Left ventricle myocardium inferior (tissue), 1 donor: ENCODE data around the gene HM13. TPM values are rescaled to one million over a fixed set of nuclear protein-coding genes. Genes with fewer than 3 reads are reported as not detected.
"Not testable (repeated sequence)": the region's sequence is repeated elsewhere in the genome, so short reads cannot be mapped to it uniquely, and the experiment has no call there.

Source experiments
- DNase-seq: peaks from one replicate; pipeline ENCODE4 v3.0.0-alpha.2; 2020
- H3K27ac ChIP-seq: fragments of 200-600 bp; replicated peaks from 2 replicates; pipeline ENCODE4 v1.8.0; 2021
- H3K27me3 ChIP-seq: fragments of 200-600 bp; 2 replicates; pipeline ENCODE4 v1.8.0; 2021; ENCODE audit warnings: low read depth
- H3K36me3 ChIP-seq: fragments of 200-600 bp; 2 replicates; pipeline ENCODE4 v1.8.0; 2021
- H3K4me1 ChIP-seq: fragments of 200-600 bp; 2 replicates; pipeline ENCODE4 v1.8.0; 2021
- H3K4me3 ChIP-seq: fragments of 200-600 bp; 2 replicates; pipeline ENCODE4 v1.8.0; 2021; ENCODE audit warnings: mild to moderate bottlenecking, moderate library complexity
- H3K9me3 ChIP-seq: fragments of 200-600 bp; replicated peaks from 2 replicates; pipeline ENCODE4 v1.8.0; 2021
- CTCF ChIP-seq: fragments of 200-600 bp; IDR thresholded peaks from 2 replicates; pipeline ENCODE4 v1.8.0; 2021; ENCODE audit warnings: antibody characterized with exemption, mild to moderate bottlenecking, borderline replicate concordance
- intact Hi-C: fragments of 100-400 bp; cut with micrococcal nuclease; formaldehyde crosslinking; loops from one replicate; pipeline ENCODE4 v1.11.0; 2022
- total RNA-seq: library from RNA; stranded (reverse); fragmentation: NEBNext Ultra II Directional; extraction: Animal tissue kit (Norgen Biotek cat#: 25700); gene quantifications from one replicate; pipeline ENCODE4 v1.2.1, GENCODE V29; 2021
- donor health status: DM: no; HTN: yes; CAD: no; lungs with severe emphysema.

Gene HM13
- total RNA-seq, 1 donor from 2014 or later = 39.0 TPM

- intact Hi-C loops = no loop called here
These were observed 80.5 kb downstream of the HM13 start for GRCh38 chr20:31594558-31595379.

GRCh38 chr20:31595380-31595653 lies 81.1 kb downstream of the HM13 start:
- no peaks in the 10 kb centered on the region for H3K36me3 ChIP-seq
- intact Hi-C loops = no loop called here
- TF ChIP-seq CTCF = no peak

More at GRCh38 chr20:31594558-31595379, 80.5 kb downstream of the HM13 start:
- no peak overlapping the region for H3K4me3 ChIP-seq
- TF ChIP-seq CTCF = no peak
- H3K27me3 ChIP-seq = no peaks in the 10 kb centered on the region
- peak; percentile 63 for DNase-seq
- peaks cover 43% of the 10 kb centered on the region for H3K4me1 ChIP-seq
- no peaks in the 10 kb centered on the region for H3K36me3 ChIP-seq
- peak overlapping the region; percentile 89 for H3K27ac ChIP-seq
- H3K9me3 ChIP-seq = no peaks in the 10 kb centered on the region

GRCh38 chr20:31595654-31596411 lies 81.6 kb downstream of the HM13 start:
- DNase-seq = peak; percentile 89
- H3K4me1 ChIP-seq = peaks cover 43% of the 10 kb centered on the region
- no peaks in the 10 kb centered on the region for H3K36me3 ChIP-seq
- no peaks in the 10 kb centered on the region for H3K27me3 ChIP-seq
- intact Hi-C loops = no loop called here
- H3K27ac ChIP-seq = peak overlapping the region; percentile 89
- TF ChIP-seq CTCF = no peak
- H3K4me3 ChIP-seq = no peak overlapping the region
- H3K9me3 ChIP-seq = no peaks in the 10 kb centered on the region

More at GRCh38 chr20:31595380-31595653, 81.1 kb downstream of the HM13 start:
- Histone ChIP-seq H3K9me3 (no peaks in the 10 kb centered on the region), H3K4me3 (no peak overlapping the region), H3K27me3 (no peaks in the 10 kb centered on the region), H3K4me1 (peaks cover 43% of the 10 kb centered on the region), H3K27ac (peak overlapping the region; percentile 89)
- no peak for DNase-seq

- H3K4me3 ChIP-seq, H3K36me3 ChIP-seq, H3K27me3 ChIP-seq, DNase-seq, H3K9me3 ChIP-seq, intact Hi-C loops: not testable (repeated sequence)
- H3K27ac ChIP-seq = peak overlapping the region; percentile 89
- H3K4me1 ChIP-seq = peaks cover 43% of the 10 kb centered on the region
These were observed 82.1 kb downstream of the HM13 start for GRCh38 chr20:31596412-31596715.

DNA sequence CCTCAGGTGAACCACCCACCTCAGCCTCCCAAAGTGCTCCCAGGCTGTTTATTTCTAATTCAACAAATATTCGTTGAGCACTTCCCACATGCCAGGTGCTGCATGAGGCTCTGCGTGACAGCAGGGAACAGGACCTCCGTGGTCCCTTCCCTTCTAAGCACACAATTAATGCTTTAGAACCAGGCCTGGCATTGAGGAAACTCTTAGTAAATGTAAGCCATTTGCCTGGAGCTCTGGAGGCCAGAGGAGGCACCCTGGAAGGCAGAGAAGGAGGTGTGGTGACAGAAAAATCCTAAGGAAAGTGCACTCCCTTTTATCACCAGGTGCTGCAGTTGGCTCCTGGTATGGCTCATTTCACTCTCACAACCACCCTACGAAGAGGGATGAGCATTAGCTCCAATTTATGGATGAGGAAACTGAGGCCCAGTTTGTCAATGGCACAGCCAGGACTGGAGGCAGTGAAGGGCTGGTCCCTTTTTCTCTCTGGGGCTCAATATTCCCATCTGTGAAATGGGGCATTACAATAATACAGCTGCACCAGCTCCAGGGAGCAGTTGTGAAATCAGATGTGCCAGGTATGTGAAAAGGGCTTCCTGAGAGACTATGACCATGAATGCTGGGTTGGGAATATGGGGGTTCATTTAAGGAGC lies 82.7 kb downstream of the HM13 start:
- no peak for DNase-seq
- H3K9me3 ChIP-seq = no peaks in the 10 kb centered on the region
- H3K4me3 ChIP-seq = no peak overlapping the region
- H3K27ac ChIP-seq = peak overlapping the region; percentile 89
- peaks cover 43% of the 10 kb centered on the region for H3K4me1 ChIP-seq
- TF ChIP-seq CTCF = no peak
- no peaks in the 10 kb centered on the region for H3K36me3 ChIP-seq
- intact Hi-C loops = no loop called here
- H3K27me3 ChIP-seq = no peaks in the 10 kb centered on the region
